Neuronal stem cell (in vitro differentiated cells): ENCODE measurements around the gene BCAM.

Experiments
- DNase-seq: peaks from one replicate; pipeline ENCODE4 v3.0.0-alpha.2; 2013; ENCODE audit warnings: low spot score
- H2AFZ ChIP-seq: one replicate; pipeline ENCODE4 v1.6.1; 2013; ENCODE audit warnings: mild to moderate bottlenecking, low read length, inconsistent platforms
- H2AK5ac ChIP-seq: 2 replicates; pipeline ENCODE4 v1.6.1; 2013; ENCODE audit warnings: low read depth, mild to moderate bottlenecking, inconsistent platforms, low read length, moderate library complexity, mixed read lengths
- H2BK120ac ChIP-seq: 2 replicates; pipeline ENCODE4 v1.6.1; 2013; ENCODE audit warnings: low read depth, mild to moderate bottlenecking, inconsistent platforms, low read length, moderate library complexity, mixed read lengths
- H2BK12ac ChIP-seq: one replicate; pipeline ENCODE4 v1.6.1; 2013; ENCODE audit warnings: low read length, inconsistent platforms
- H2BK15ac ChIP-seq: 2 replicates; pipeline ENCODE4 v1.6.1; 2013; ENCODE audit warnings: mild to moderate bottlenecking, low read length, inconsistent platforms, mixed read lengths
- H2BK5ac ChIP-seq: one replicate; pipeline ENCODE4 v1.6.1; 2013; ENCODE audit warnings: inconsistent platforms, mild to moderate bottlenecking, low read length, moderate library complexity
- H3K14ac ChIP-seq: one replicate; pipeline ENCODE4 v1.6.1; 2013; ENCODE audit warnings: low read length, inconsistent platforms
- H3K18ac ChIP-seq: 2 replicates; pipeline ENCODE4 v1.6.1; 2013; ENCODE audit warnings: low read length, inconsistent platforms
- H3K23ac ChIP-seq: 2 replicates; pipeline ENCODE4 v1.6.1; 2013; ENCODE audit warnings: low read depth, mild to moderate bottlenecking, mixed read lengths, low read length, inconsistent platforms; ENCODE audit not compliant: poor library complexity
- H3K27ac ChIP-seq: replicated peaks from 3 replicates; pipeline ENCODE4 v1.5.1; 2013; ENCODE audit warnings: low read length, inconsistent platforms
- H3K27me3 ChIP-seq, 3 experiments: 2 replicates each; pipeline ENCODE4 v1.6.1; 2013; ENCODE audit warnings: low read length in 3 of 3, mild to moderate bottlenecking in 2 of 3, inconsistent platforms in 1 of 3, low read depth in 1 of 3, mixed read lengths in 1 of 3, moderate library complexity in 1 of 3; ENCODE audit not compliant: control insufficient read depth in 3 of 3, insufficient read depth in 3 of 3
- H3K36me3 ChIP-seq, 2 donors: replicated peaks in 1 of 2; 2 replicates each; pipeline ENCODE4 v1.6.1; 2013; ENCODE audit warnings: low read length in 2 of 2; ENCODE audit not compliant: control insufficient read depth in 2 of 2, insufficient read depth in 2 of 2
- H3K4ac ChIP-seq: 2 replicates; pipeline ENCODE4 v1.6.1; 2013; ENCODE audit warnings: inconsistent platforms, mild to moderate bottlenecking, low read length, moderate library complexity
- H3K4me1 ChIP-seq, 2 donors: 1 replicate in 1 of 2; 2 replicates in 1 of 2; pipeline ENCODE4 v1.6.1; 2013; ENCODE audit warnings: low read length in 2 of 2, low read depth in 1 of 2; ENCODE audit not compliant: control insufficient read depth in 2 of 2, insufficient read depth in 1 of 2
- H3K4me2 ChIP-seq: one replicate; pipeline ENCODE4 v1.6.1; 2013; ENCODE audit warnings: mild to moderate bottlenecking, low read length, inconsistent platforms; ENCODE audit not compliant: insufficient read depth, poor library complexity, severe bottlenecking
- H3K4me3 ChIP-seq, 2 donors: 2 replicates each; pipeline ENCODE4 v1.5.1; 2013; ENCODE audit warnings: low read length in 2 of 2, mild to moderate bottlenecking in 2 of 2, inconsistent platforms in 1 of 2, moderate library complexity in 1 of 2
- H3K79me1 ChIP-seq: one replicate; pipeline ENCODE4 v1.6.1; 2013; ENCODE audit warnings: low read depth, mild to moderate bottlenecking, inconsistent platforms, low read length, moderate library complexity
- H3K9ac ChIP-seq: one replicate; pipeline ENCODE4 v1.6.1; 2013; ENCODE audit warnings: mild to moderate bottlenecking, low read depth, low read length, inconsistent platforms; ENCODE audit not compliant: poor library complexity
- H3K9me3 ChIP-seq, 2 donors: replicated peaks in 1 of 2; 2 replicates each; pipeline versions ENCODE3 to v1.6.1; 2013; ENCODE audit warnings: low read length in 2 of 2, mild to moderate bottlenecking in 2 of 2, inconsistent platforms in 1 of 2, low read depth in 1 of 2, mixed read lengths in 1 of 2, moderate library complexity in 1 of 2; ENCODE audit not compliant: control insufficient read depth in 2 of 2, insufficient read depth in 1 of 2
- H4K8ac ChIP-seq: one replicate; pipeline ENCODE4 v1.6.1; 2013; ENCODE audit warnings: low read depth, mild to moderate bottlenecking, inconsistent platforms, low read length, moderate library complexity
- H4K91ac ChIP-seq: one replicate; pipeline ENCODE4 v1.6.1; 2013; ENCODE audit warnings: low read length, low read depth, mild to moderate bottlenecking, inconsistent platforms; ENCODE audit not compliant: poor library complexity
- WGBS, 2 donors: extraction: QIAGEN DNeasy Blood & Tissue Kit; methylation state at CpG; one replicate each; pipeline ENCODE4 v1.1.7; 2013; ENCODE audit warnings: missing lambda C conversion rate in 2 of 2, mixed read lengths in 1 of 2; ENCODE audit not compliant: insufficient read length in 2 of 2, insufficient replicate concordance in 1 of 2; ENCODE audit errors: extremely low coverage in 2 of 2; 5-methylcytosine and 5-hydroxymethylcytosine counted together

Gene BCAM

GRCh38 chr19:44772959-44773358, 35.9 kb upstream of the BCAM start:
- peaks cover 0 to 3% of the 10 kb centered on the region in 2 donors for H3K9me3 ChIP-seq
- H3K36me3 ChIP-seq, result no peaks in the 10 kb centered on the region
- H3K18ac ChIP-seq, result no peak overlapping the region
- H3K4me1 ChIP-seq, result peaks cover 0 to 2% of the 10 kb centered on the region in 2 donors
- H2AFZ ChIP-seq, result no peak overlapping the region
- WGBS, 2 donors, result no CpG with 5 or more reads among the region's 3 CpGs
- H3K14ac ChIP-seq, result no peak overlapping the region
- H2BK15ac ChIP-seq, result no peak overlapping the region
- peaks cover 0 to 25% (median 4%) of the 10 kb centered on the region in 3 experiments for H3K27me3 ChIP-seq
- H3K4me3 ChIP-seq, result no peak overlapping the region
- no peak for DNase-seq
- H3K4me2 ChIP-seq, result no peak overlapping the region
- H4K91ac ChIP-seq, result no peak overlapping the region
- H2BK12ac ChIP-seq, result no peak overlapping the region
- no peak overlapping the region for H2BK120ac ChIP-seq
- H3K23ac ChIP-seq, result no peak overlapping the region
- H2BK5ac ChIP-seq, result no peak overlapping the region
- no peak overlapping the region for H4K8ac ChIP-seq
- no peak overlapping the region for H2AK5ac ChIP-seq
- H3K9ac ChIP-seq, result no peak overlapping the region
- H3K27ac ChIP-seq, result no peak overlapping the region
- H3K4ac ChIP-seq, result no peak overlapping the region
- H3K79me1 ChIP-seq, result no peaks in the 10 kb centered on the region

GRCh38 chr19:44775676-44776240, 33.1 kb upstream of the BCAM start:
- no peak overlapping the region for H2AFZ ChIP-seq
- no peak overlapping the region for H2BK12ac ChIP-seq
- H2BK5ac ChIP-seq, result no peak overlapping the region
- peak overlapping the region; percentile 28 for H3K18ac ChIP-seq
- peaks cover 0 to 2% of the 10 kb centered on the region in 2 donors for H3K4me1 ChIP-seq
- H2AK5ac ChIP-seq, result no peak overlapping the region
- H3K79me1 ChIP-seq, result no peaks in the 10 kb centered on the region
- no peak overlapping the region for H2BK15ac ChIP-seq
- no peak for DNase-seq
- H3K36me3 ChIP-seq, result no peaks in the 10 kb centered on the region
- no peak overlapping the region for H3K4me3 ChIP-seq
- H4K8ac ChIP-seq, result no peak overlapping the region
- no CpG with 5 or more reads among the region's 6 CpGs for WGBS, 2 donors
- H3K27ac ChIP-seq, result no peak overlapping the region
- no peak overlapping the region for H4K91ac ChIP-seq
- H3K4ac ChIP-seq, result no peak overlapping the region
- H3K9me3 ChIP-seq, result no peaks in the 10 kb centered on the region
- no peak overlapping the region for H2BK120ac ChIP-seq
- no peak overlapping the region for H3K23ac ChIP-seq
- H3K9ac ChIP-seq, result no peak overlapping the region
- H3K4me2 ChIP-seq, result no peak overlapping the region
- H3K14ac ChIP-seq, result no peak overlapping the region
- H3K27me3 ChIP-seq, result peaks cover 0 to 26% (median 6%) of the 10 kb centered on the region in 3 experiments

- H3K4me2 ChIP-seq, result no peak overlapping the region
- H3K27ac ChIP-seq, result no peak overlapping the region
- no peak for DNase-seq
- no peaks in the 10 kb centered on the region for H3K9me3 ChIP-seq
- H4K8ac ChIP-seq, result no peak overlapping the region
- no peak overlapping the region for H3K4ac ChIP-seq
- H3K4me3 ChIP-seq, result no peak overlapping the region
- H2AK5ac ChIP-seq, result peak overlapping the region; percentile 93
- no peak overlapping the region for H2BK5ac ChIP-seq
- no peaks in the 10 kb centered on the region for H3K36me3 ChIP-seq
- H3K23ac ChIP-seq, result peak overlapping the region; percentile 17
- H2AFZ ChIP-seq, result no peak overlapping the region
- H3K18ac ChIP-seq, result no peak overlapping the region
- peak overlapping the region; percentile 49 for H2BK15ac ChIP-seq
- peaks cover 0 to 26% (median 6%) of the 10 kb centered on the region in 3 experiments for H3K27me3 ChIP-seq
- H3K79me1 ChIP-seq, result no peaks in the 10 kb centered on the region
- no peak overlapping the region for H2BK120ac ChIP-seq
- no peak overlapping the region for H3K9ac ChIP-seq
- H3K4me1 ChIP-seq, result no peaks in the 10 kb centered on the region
- H4K91ac ChIP-seq, result no peak overlapping the region
- no peak overlapping the region for H2BK12ac ChIP-seq
- peak overlapping the region; percentile 8 for H3K14ac ChIP-seq
- WGBS, 2 donors, result no CpG with 5 or more reads among the region's 23 CpGs
Observed at GRCh38 chr19:44776402-44777096, 32.4 kb upstream of the BCAM start.

- no CpG with 5 or more reads among the region's 47 CpGs for WGBS, 2 donors
- Histone ChIP-seq H3K18ac (peak within 1 kb of the TSS; percentile 76), H2AFZ (peak within 1 kb of the TSS; percentile 78), H3K36me3 (no peaks in the 10 kb centered on the region), H3K9me3 (no peaks in the 10 kb centered on the region), H3K4me1 (no peaks in the 10 kb centered on the region), H3K4me2 (peak within 1 kb of the TSS; percentile 57), H2BK120ac (peak within 1 kb of the TSS; percentile 96), H3K27me3 (peaks cover 0 to 26% (median 6%) of the 10 kb centered on the region in 3 experiments), H3K4ac (no peak within 1 kb of the TSS), H2BK5ac (no peak within 1 kb of the TSS), H4K8ac (no peak within 1 kb of the TSS), H3K4me3 (peak within 1 kb of the TSS in 1 of 2 donors; percentile 68), H3K23ac (no peak within 1 kb of the TSS), H2BK15ac (no peak within 1 kb of the TSS), H3K79me1 (no peaks in the 10 kb centered on the region), H2AK5ac (peak within 1 kb of the TSS; percentile 37), H3K14ac (no peak within 1 kb of the TSS), H2BK12ac (no peak within 1 kb of the TSS), H3K9ac (no peak within 1 kb of the TSS), H3K27ac (no peak within 1 kb of the TSS), H4K91ac (no peak within 1 kb of the TSS)
- no peak for DNase-seq
Observed at GRCh38 chr19:44777715-44778347, 31.1 kb upstream of the BCAM start, which contains the start of gene CBLC. Gene CBLC, plus strand, starts transcription at chr19:44777890. Its CDS starts 42 bp downstream, at chr19:44777932.
